Endothelial cell (in vitro differentiated cells): ENCODE data around the gene TSC22D3. TPM values are rescaled to one million over a fixed set of nuclear protein-coding genes. Genes with fewer than 3 reads are reported as not detected.

Experiments
- DNase-seq: peaks from one replicate; pipeline ENCODE4 v3.0.0; 2021; ENCODE audit warnings: low spot score
- H3K27ac Mint-ChIP-seq: one replicate; pipeline ENCODE4 v1.8.0; 2021; ENCODE audit warnings: mixed read lengths, inconsistent platforms; ENCODE audit not compliant: unreplicated experiment
- H3K27me3 Mint-ChIP-seq: one replicate; pipeline ENCODE4 v1.8.0; 2021; ENCODE audit warnings: mild to moderate bottlenecking, moderate library complexity, mixed read lengths, inconsistent platforms; ENCODE audit not compliant: unreplicated experiment
- H3K36me3 Mint-ChIP-seq: one replicate; pipeline ENCODE4 v1.8.0; 2021; ENCODE audit warnings: mild to moderate bottlenecking, low read depth, mixed read lengths, inconsistent platforms; ENCODE audit not compliant: unreplicated experiment
- H3K4me1 Mint-ChIP-seq: one replicate; pipeline ENCODE4 v1.8.0; 2021; ENCODE audit warnings: mild to moderate bottlenecking, mixed read lengths, inconsistent platforms; ENCODE audit not compliant: unreplicated experiment
- H3K4me3 Mint-ChIP-seq: one replicate; pipeline ENCODE4 v1.8.0; 2021; ENCODE audit warnings: mild to moderate bottlenecking, mixed read lengths, inconsistent platforms; ENCODE audit not compliant: unreplicated experiment
- H3K9me3 Mint-ChIP-seq: one replicate; pipeline ENCODE4 v1.8.0; 2021; ENCODE audit warnings: mixed read lengths, inconsistent platforms; ENCODE audit not compliant: unreplicated experiment
- CTCF ChIP-seq: fragments of 200-600 bp; sonication (generic); IDR thresholded peaks from one replicate; pipeline ENCODE4 v1.5.0; 2021; ENCODE audit warnings: antibody characterized with exemption; ENCODE audit not compliant: unreplicated experiment
- total RNA-seq: library from RNA; stranded (reverse); fragmentation: NEBNext Ultra II Directional; extraction: Animal tissue kit (Norgen Biotek cat#: 25700); gene quantifications from one replicate; pipeline ENCODE4 v1.2.1, GENCODE V29; 2021; ENCODE audit not compliant: unreplicated experiment

The TSC22D3 gene
- total RNA-seq, 1 donor from 2014 or later = 68.7 TPM

- Mint-ChIP-seq H3K27ac (no peak overlapping the region), H3K4me1 (peaks cover 4% of the 10 kb centered on the region), H3K27me3 (peaks cover 1% of the 10 kb centered on the region), H3K9me3 (no peaks in the 10 kb centered on the region), H3K36me3 (no peaks in the 10 kb centered on the region), H3K4me3 (no peak overlapping the region)
- no peak for DNase-seq
- TF ChIP-seq CTCF = no peak
Observed at GRCh38 chrX:107733686-107734085, 41.9 kb downstream of the TSC22D3 start.

- Mint-ChIP-seq H3K4me3 (no peak overlapping the region), H3K9me3 (no peaks in the 10 kb centered on the region), H3K27me3 (peaks cover 1% of the 10 kb centered on the region), H3K27ac (no peak overlapping the region), H3K36me3 (no peaks in the 10 kb centered on the region), H3K4me1 (peaks cover 4% of the 10 kb centered on the region)
- no peak for TF ChIP-seq CTCF
- no peak for DNase-seq
Observed at GRCh38 chrX:107731831-107732502, 43.6 kb downstream of the TSC22D3 start.

- no peak overlapping the region for H3K4me3 Mint-ChIP-seq
- no peaks in the 10 kb centered on the region for H3K36me3 Mint-ChIP-seq
- H3K4me1 Mint-ChIP-seq = peaks cover 6% of the 10 kb centered on the region
- no peak overlapping the region for H3K27ac Mint-ChIP-seq
- H3K9me3 Mint-ChIP-seq = no peaks in the 10 kb centered on the region
- no peak for DNase-seq
- TF ChIP-seq CTCF = no peak
- H3K27me3 Mint-ChIP-seq = no peaks in the 10 kb centered on the region
Observed at GRCh38 chrX:107730991-107731766, 44.4 kb downstream of the TSC22D3 start.

- no peaks in the 10 kb centered on the region for H3K27me3 Mint-ChIP-seq
- no peak overlapping the region for H3K4me3 Mint-ChIP-seq
- no peaks in the 10 kb centered on the region for H3K36me3 Mint-ChIP-seq
- no peaks in the 10 kb centered on the region for H3K9me3 Mint-ChIP-seq
- no peak for TF ChIP-seq CTCF
- H3K4me1 Mint-ChIP-seq = peaks cover 6% of the 10 kb centered on the region
- H3K27ac Mint-ChIP-seq = no peak overlapping the region
- no peak for DNase-seq
Observed at GRCh38 chrX:107730298-107730655, 45.3 kb downstream of the TSC22D3 start.
